NOMO-1 (cell line): Measurements from ENCODE around the gene FSCN2.

Experiments used
- DNase-seq, 2 experiments: peaks; one replicate each; lab custom pipeline; 2025; ENCODE audit not compliant: unreplicated experiment in 2 of 2; lab: John Stamatoyannopoulos, UW

FSCN2 gene

GRCh38 chr17:81538651-81539570 lies 10.7 kb downstream of the FSCN2 start:
- DNase-seq, result no peak

GRCh38 chr17:81539571-81539900 lies 11.4 kb downstream of the FSCN2 start:
- no peak for DNase-seq

GRCh38 chr17:81539961-81540675 lies 11.9 kb downstream of the FSCN2 start:
- DNase-seq, result no peak

- no peak for DNase-seq
Observed at GRCh38 chr17:81540676-81541027, 12.5 kb downstream of the FSCN2 start.

- no peak for DNase-seq
Observed at GRCh38 chr17:81541123-81541522, 12.9 kb downstream of the FSCN2 start.

- no peak for DNase-seq
Observed at GRCh38 chr17:81542431-81543338, 14.5 kb downstream of the FSCN2 start.

- no peak for DNase-seq
Observed at GRCh38 chr17:81543339-81543675, 15.1 kb downstream of the FSCN2 start.

- DNase-seq, result no peak
Observed at GRCh38 chr17:81543756-81544155, 15.6 kb downstream of the FSCN2 start.

- no peak for DNase-seq
Observed at GRCh38 chr17:81544281-81544974, 16.3 kb downstream of the FSCN2 start.

- DNase-seq, result no peak
Observed at GRCh38 chr17:81545160-81545949, 17.2 kb downstream of the FSCN2 start.

GRCh38 chr17:81546906-81547613 lies 18.9 kb downstream of the FSCN2 start:
- DNase-seq, result no peak

- no peak for DNase-seq
Observed at GRCh38 chr17:81547614-81547982, 19.4 kb downstream of the FSCN2 start.

- DNase-seq, result no peak
Observed at GRCh38 chr17:81549031-81549557, 20.9 kb downstream of the FSCN2 start.

- no peak for DNase-seq
Observed at GRCh38 chr17:81549826-81550225, 21.6 kb downstream of the FSCN2 start.

GRCh38 chr17:81550285-81550684 lies 22.1 kb downstream of the FSCN2 start:
- DNase-seq, result no peak

- DNase-seq, result no peak
Observed at GRCh38 chr17:81550830-81551457, 22.8 kb downstream of the FSCN2 start.

- no peak for DNase-seq
Observed at GRCh38 chr17:81551458-81552243, 23.5 kb downstream of the FSCN2 start.
